A673 (cell line): Measurements from ENCODE around the gene ADGRG1. TPM values are rescaled to one million over a fixed set of nuclear protein-coding genes. Genes with fewer than 3 reads are reported as not detected.

Source experiments
- BruUV-seq: library from RNA; stranded (reverse); fragments of 400-500 nt; replicated peaks from 2 replicates; lab custom pipeline; 2021; lab: Mats Ljungman, UMichigan
- CTCF ChIA-PET: fragments of 300-600 bp; sonication (Branson Sonifier 250); formaldehyde crosslinking; loops from one replicate; lab custom pipeline; 2022; ENCODE audit warnings: antibody characterized with exemption; lab: Charles Lee
- POLR2A ChIA-PET: fragments of 300-600 bp; sonication (Branson Sonifier 250); formaldehyde crosslinking; loops from one replicate; lab custom pipeline; 2022; ENCODE audit warnings: antibody characterized with exemption; ENCODE audit not compliant: low non-redundant PET; lab: Charles Lee
- DNase-seq: peaks from one replicate; pipeline ENCODE4 v3.0.0-alpha.2; 2015; ENCODE audit warnings: low spot score
- H3K27ac ChIP-seq: fragments of 200-600 bp; sonication (generic); 2 replicates; pipeline ENCODE4 v1.5.1; 2016; ENCODE audit warnings: mixed run types, low read depth, mild to moderate bottlenecking, mixed read lengths, antibody characterized with exemption, low read length; ENCODE audit not compliant: poor library complexity, severe bottlenecking
- H3K27me3 ChIP-seq: fragments of 200-600 bp; sonication (generic); replicated peaks from 2 replicates; pipeline ENCODE4 v1.6.1; 2017; ENCODE audit warnings: mixed run types, low read depth, mild to moderate bottlenecking, mixed read lengths, antibody characterized with exemption, low read length; ENCODE audit not compliant: insufficient read depth, poor library complexity
- H3K36me3 ChIP-seq: fragments of 200-600 bp; sonication (generic); 2 replicates; pipeline ENCODE4 v1.6.1; 2016; ENCODE audit warnings: mixed run types, mild to moderate bottlenecking, mixed read lengths, antibody characterized with exemption, low read length; ENCODE audit not compliant: insufficient read depth, poor library complexity, severe bottlenecking
- H3K4me1 ChIP-seq: fragments of 200-600 bp; sonication (generic); 2 replicates; pipeline ENCODE4 v1.6.1; 2017; ENCODE audit warnings: mixed run types, mild to moderate bottlenecking, mixed read lengths, antibody characterized with exemption, low read length; ENCODE audit not compliant: insufficient read depth, poor library complexity, severe bottlenecking
- H3K4me3 ChIP-seq: fragments of 200-600 bp; sonication (generic); 2 replicates; pipeline ENCODE4 v1.5.1; 2016; ENCODE audit warnings: low read depth, mixed run types, mild to moderate bottlenecking, mixed read lengths, low read length; ENCODE audit not compliant: poor library complexity, severe bottlenecking
- H3K9me3 ChIP-seq: fragments of 200-600 bp; sonication (generic); 2 replicates; pipeline ENCODE4 v1.6.1; 2016; ENCODE audit warnings: mixed run types, low read depth, mild to moderate bottlenecking, mixed read lengths, antibody characterized with exemption, low read length; ENCODE audit not compliant: poor library complexity, severe bottlenecking
- EZH2 ChIP-seq: fragments of 200-600 bp; sonication (generic); IDR thresholded peaks from 2 replicates; pipeline ENCODE4 v1.6.1; 2017; ENCODE audit warnings: borderline replicate concordance, low read depth, mild to moderate bottlenecking, mixed read lengths, antibody characterized with exemption, low read length; ENCODE audit not compliant: poor library complexity, severe bottlenecking
- intact Hi-C: fragments of 100-400 bp; cut with micrococcal nuclease; formaldehyde crosslinking; loops from one replicate; pipeline ENCODE4 v1.10.0; 2022; ENCODE audit not compliant: unreplicated experiment
- total RNA-seq: library from RNA; stranded (reverse); gene quantifications from 2 replicates; pipeline ENCODE4 v1.2.3, GENCODE V29; 2021
- TF ChIP-seq, protein P1 (sequence below): fragments of 300-800, 200-600 bp; sonication (generic); conservative IDR thresholded peaks from 2 replicates; pipeline ENCODE4 v1.5.1; 2017; ENCODE audit warnings: low read depth, mild to moderate bottlenecking, antibody characterized with exemption, low read length, moderate library complexity, mixed read lengths

Gene ADGRG1
- total RNA-seq, 1 experiment from 2014 or later = 0.75 TPM

DNA sequence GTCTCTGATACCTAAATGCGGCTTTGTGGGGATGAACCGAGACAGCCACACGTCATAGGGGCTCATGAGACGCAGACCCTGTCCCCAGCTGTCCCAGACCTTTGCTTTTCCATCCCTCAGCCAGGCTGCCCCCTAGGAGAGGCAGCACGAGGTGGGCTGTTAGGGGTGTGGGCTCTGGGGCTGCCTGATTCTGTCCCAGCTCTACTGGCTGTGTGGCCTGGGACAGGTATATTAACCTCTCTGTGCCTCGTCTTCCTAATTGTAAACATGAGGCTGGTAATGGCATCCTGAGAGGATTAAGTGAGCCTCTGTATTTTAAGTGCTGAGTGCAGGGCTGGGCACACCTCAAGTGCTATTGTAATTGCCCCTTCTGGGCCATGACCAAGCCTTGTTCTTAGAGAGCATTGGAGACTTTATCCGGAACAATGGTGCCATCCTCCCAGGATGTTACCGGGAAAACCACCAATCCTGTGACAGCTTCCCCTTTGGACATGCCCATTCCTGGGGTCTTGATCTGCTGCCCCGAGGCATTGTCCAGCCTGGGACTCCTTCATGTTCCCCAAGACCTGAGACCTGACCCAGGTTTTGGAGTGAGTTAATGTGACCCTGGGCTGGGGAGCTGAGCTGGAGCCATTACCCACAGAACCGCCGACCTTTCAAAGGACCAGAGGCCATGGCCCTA lies 5.1 kb downstream of the ADGRG1 start:
- no TSS peak for BruUV-seq
- Histone ChIP-seq H3K27ac (no peak overlapping the region), H3K9me3 (no peaks in the 10 kb centered on the region), H3K27me3 (no peaks in the 10 kb centered on the region), H3K4me1 (peaks cover 2% of the 10 kb centered on the region), H3K4me3 (no peak overlapping the region), H3K36me3 (no peaks in the 10 kb centered on the region)
- ChIA-PET CTCF (no interaction called here), POLR2A (no interaction called here)
- no peak for TF ChIP-seq EZH2
- TF ChIP-seq, protein P1, sequence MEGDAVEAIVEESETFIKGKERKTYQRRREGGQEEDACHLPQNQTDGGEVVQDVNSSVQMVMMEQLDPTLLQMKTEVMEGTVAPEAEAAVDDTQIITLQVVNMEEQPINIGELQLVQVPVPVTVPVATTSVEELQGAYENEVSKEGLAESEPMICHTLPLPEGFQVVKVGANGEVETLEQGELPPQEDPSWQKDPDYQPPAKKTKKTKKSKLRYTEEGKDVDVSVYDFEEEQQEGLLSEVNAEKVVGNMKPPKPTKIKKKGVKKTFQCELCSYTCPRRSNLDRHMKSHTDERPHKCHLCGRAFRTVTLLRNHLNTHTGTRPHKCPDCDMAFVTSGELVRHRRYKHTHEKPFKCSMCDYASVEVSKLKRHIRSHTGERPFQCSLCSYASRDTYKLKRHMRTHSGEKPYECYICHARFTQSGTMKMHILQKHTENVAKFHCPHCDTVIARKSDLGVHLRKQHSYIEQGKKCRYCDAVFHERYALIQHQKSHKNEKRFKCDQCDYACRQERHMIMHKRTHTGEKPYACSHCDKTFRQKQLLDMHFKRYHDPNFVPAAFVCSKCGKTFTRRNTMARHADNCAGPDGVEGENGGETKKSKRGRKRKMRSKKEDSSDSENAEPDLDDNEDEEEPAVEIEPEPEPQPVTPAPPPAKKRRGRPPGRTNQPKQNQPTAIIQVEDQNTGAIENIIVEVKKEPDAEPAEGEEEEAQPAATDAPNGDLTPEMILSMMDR = no peak
- intact Hi-C loops = no loop called here
- DNase-seq = no peak

GRCh38 chr16:57634171-57634570 lies 5.7 kb downstream of the ADGRG1 start:
- no peaks in the 10 kb centered on the region for H3K9me3 ChIP-seq
- intact Hi-C loops = no loop called here
- TF ChIP-seq, protein P1 = no peak
- TF ChIP-seq EZH2 = no peak
- no peaks in the 10 kb centered on the region for H3K4me1 ChIP-seq
- POLR2A ChIA-PET = no interaction called here
- H3K27me3 ChIP-seq = no peaks in the 10 kb centered on the region
- no peak overlapping the region for H3K27ac ChIP-seq
- no TSS peak for BruUV-seq
- no peak for DNase-seq
- CTCF ChIA-PET = no interaction called here
- H3K36me3 ChIP-seq = no peaks in the 10 kb centered on the region
- H3K4me3 ChIP-seq = no peak overlapping the region

- ChIA-PET POLR2A (no interaction called here), CTCF (no interaction called here)
- Histone ChIP-seq H3K4me3 (no peak overlapping the region), H3K27me3 (no peaks in the 10 kb centered on the region), H3K36me3 (no peaks in the 10 kb centered on the region), H3K27ac (no peak overlapping the region), H3K4me1 (no peaks in the 10 kb centered on the region), H3K9me3 (no peaks in the 10 kb centered on the region)
- no TSS peak for BruUV-seq
- no peak for TF ChIP-seq EZH2
- TF ChIP-seq, protein P1 = no peak
- DNase-seq = no peak
- intact Hi-C loops = no loop called here
These were observed 7.1 kb downstream of the ADGRG1 start for GRCh38 chr16:57635266-57636097.
